AG04449 (cell line): ENCODE measurements around the gene PDIA5.

ENCODE experiments used
- CTCF ChIA-PET: fragments of 350-600 bp; formaldehyde crosslinking; extraction: SDS; loops from one replicate; lab custom pipeline; 2021; ENCODE audit warnings: antibody characterized with exemption; lab: Yijun Ruan, JAX
- POLR2A ChIA-PET: fragments of 400-600, 350-600 bp; formaldehyde crosslinking; extraction: SDS; loops from one replicate; lab custom pipeline; 2020; ENCODE audit warnings: antibody characterized with exemption, inconsistent platforms; lab: Yijun Ruan, JAX
- DNase-seq: peaks from one replicate; pipeline ENCODE4 v3.0.0-alpha.2; 2010; ENCODE audit warnings: low read depth, low spot score
- H3K4me3 ChIP-seq: 2 replicates; pipeline ENCODE4 v1.5.1; 2011; ENCODE audit warnings: low read depth, mild to moderate bottlenecking, control low read depth, low read length
- CTCF ChIP-seq: IDR thresholded peaks from one replicate; pipeline ENCODE4 v1.5.1; 2011; ENCODE audit warnings: mild to moderate bottlenecking, moderate library complexity, low read length, control low read depth, inconsistent platforms; ENCODE audit not compliant: insufficient read depth; ENCODE audit errors: missing control alignments

Gene PDIA5

DNA sequence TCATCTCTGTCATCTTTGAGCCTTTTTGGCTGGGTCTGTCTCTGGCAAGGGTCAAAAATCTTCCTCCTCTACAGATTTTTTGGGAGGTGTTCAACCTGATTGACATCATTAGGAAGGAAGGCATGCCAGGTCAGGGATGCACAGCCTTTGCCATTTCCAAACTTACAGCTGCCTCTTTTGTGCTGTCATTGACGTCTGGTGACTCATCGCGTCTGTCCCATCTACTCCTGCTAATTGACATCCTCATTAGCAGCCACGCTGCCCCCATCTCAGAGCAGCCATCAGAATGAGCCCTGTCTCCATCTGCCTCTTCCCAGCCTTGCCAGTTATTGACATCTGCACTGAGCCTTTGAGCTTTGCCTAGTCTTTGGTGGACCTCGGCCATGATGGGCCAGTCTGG lies 53.0 kb downstream of the PDIA5 start:
- no peak for DNase-seq
- H3K4me3 ChIP-seq = no peak overlapping the region
- POLR2A ChIA-PET = no interaction called here
- CTCF ChIA-PET = interaction anchor here (1.0 kb wide), 1 partner anchor 11 kb away, joined by 3 read pairs; no protein-coding TSS in a partner anchor
- TF ChIP-seq CTCF = no peak

DNA sequence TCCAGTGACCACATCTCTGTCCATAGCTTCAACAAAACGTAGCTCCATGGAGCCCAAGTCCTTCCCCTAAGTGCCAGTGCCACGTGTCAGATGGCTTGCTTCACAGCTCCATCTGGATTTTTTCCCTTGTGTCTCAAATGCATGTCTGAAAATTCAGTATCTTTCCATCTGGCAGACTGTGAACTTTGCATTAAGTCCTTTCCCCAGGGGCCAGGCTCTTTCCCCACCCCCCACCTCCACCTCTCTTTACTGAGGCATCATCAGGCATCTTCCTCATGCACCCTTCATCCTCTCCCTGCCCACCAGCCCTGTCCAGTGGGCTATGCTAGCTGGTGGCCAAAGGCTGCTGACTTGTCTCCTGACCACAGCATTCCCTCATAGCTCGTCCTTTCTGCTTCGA lies 53.7 kb downstream of the PDIA5 start:
- ChIA-PET CTCF (interaction anchor here (1.0 kb wide), 1 partner anchor 11 kb away, joined by 3 read pairs; no protein-coding TSS in a partner anchor), POLR2A (no interaction called here)
- H3K4me3 ChIP-seq = no peak overlapping the region
- DNase-seq = no peak
- no peak for TF ChIP-seq CTCF

DNA sequence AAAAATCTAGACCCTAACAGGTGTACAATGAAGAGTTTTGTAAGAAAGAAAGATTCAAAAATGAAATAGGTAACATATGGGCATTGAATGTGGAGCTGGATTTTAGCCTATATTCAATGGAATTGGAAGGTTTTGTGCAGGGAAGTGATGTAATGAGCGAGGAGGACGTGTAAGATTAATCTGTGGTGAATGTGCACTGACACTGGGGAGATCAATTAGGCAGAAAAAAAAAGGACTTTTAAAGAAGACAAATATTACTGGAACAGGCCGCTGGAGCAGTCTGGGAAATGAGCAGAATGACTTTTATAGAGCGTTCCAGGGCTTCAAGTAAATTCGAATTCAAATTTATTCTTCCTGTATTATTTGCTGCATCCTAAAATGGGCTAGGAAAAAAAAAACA lies 55.2 kb downstream of the PDIA5 start:
- TF ChIP-seq CTCF = no peak
- CTCF ChIA-PET = interaction anchor here (1.3 kb wide), 1 partner anchor 41 kb away, joined by 3 read pairs; no protein-coding TSS in a partner anchor
- no peak overlapping the region for H3K4me3 ChIP-seq
- DNase-seq = no peak
- POLR2A ChIA-PET = no interaction called here

DNA sequence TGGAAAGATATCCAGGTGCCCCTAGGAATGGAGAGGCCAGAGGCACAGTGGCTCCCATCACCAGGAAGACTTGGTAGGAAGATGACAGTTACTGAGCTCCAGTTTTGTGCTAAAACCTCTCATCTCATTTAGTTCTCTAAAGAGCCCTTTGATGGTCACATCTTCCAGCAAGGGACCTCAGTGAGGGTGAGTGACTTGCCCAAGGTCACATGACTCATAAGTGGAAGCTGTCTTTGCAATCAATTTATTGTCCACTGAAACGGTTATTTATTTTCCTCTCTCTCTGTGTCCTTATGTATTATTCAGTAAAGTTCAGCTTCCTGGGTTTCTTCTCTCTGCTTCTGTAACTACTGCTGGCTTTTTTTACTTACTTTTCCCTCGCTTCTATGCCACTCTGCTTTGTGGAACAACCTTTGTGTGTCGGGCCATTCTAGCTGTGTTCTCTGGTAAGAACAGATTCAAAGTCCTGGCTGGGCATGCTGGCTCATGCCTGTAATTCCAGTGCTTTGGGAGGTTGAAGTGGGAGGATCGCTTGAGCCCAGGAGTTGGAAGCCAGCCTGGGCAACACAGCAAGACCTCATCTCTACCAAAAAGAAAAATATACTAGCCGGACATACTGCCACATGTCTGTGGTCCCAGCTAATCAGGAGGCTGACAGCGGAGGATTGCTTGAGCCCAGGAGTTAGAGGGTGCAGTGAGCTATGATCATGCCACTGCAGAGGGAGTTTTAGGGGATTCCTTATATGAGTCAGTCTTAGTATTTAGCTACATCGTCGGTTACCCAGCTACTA lies 55.9 kb downstream of the PDIA5 start:
- no peak for DNase-seq
- ChIA-PET CTCF (interaction anchor here (1.2 to 1.3 kb wide), 2 partner anchors 18 to 42 kb away, joined by 3 to 5 read pairs; no protein-coding TSS in a partner anchor), POLR2A (no interaction called here)
- TF ChIP-seq CTCF = no peak
- no peak overlapping the region for H3K4me3 ChIP-seq

- DNase-seq = no peak
- POLR2A ChIA-PET = no interaction called here
- no peak overlapping the region for H3K4me3 ChIP-seq
- TF ChIP-seq CTCF = no peak
- CTCF ChIA-PET = interaction anchor here (1.2 kb wide), 1 partner anchor 20 kb away, joined by 5 read pairs; no protein-coding TSS in a partner anchor
Measured at GRCh38 chr3:123123716-123124616, 57.1 kb downstream of the PDIA5 start.

DNA sequence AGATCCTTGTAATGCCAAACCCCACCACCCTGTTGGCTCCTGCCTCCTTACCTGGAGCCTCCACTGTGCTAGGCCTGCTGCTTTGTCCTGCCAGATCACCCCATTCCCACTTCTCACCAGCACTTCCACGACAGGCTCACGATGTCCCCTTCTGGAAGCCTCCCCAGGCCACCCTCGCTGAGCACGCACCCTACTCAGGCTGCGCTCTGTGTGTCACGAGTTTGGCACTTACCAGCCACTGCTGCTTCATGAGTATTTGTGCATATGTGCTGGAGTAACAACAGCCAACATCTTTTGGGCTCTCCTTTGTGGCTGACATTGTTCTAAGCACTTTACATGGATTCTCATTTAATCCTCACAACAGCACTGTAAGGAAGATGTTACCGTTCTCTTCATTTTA lies 58.1 kb downstream of the PDIA5 start:
- no peak overlapping the region for H3K4me3 ChIP-seq
- no peak for TF ChIP-seq CTCF
- no peak for DNase-seq
- POLR2A ChIA-PET = no interaction called here
- CTCF ChIA-PET = no interaction called here
